Ectodermal cell (in vitro differentiated cells): ENCODE data around the gene NHERF1.

ENCODE experiments used
- H3K27ac ChIP-seq: 2 replicates; pipeline ENCODE4 v1.7.0; 2013; ENCODE audit warnings: mild to moderate bottlenecking, low read depth, low read length; ENCODE audit not compliant: insufficient read depth, poor library complexity, severe bottlenecking
- H3K27me3 ChIP-seq: 2 replicates; pipeline ENCODE4 v1.7.0; 2013; ENCODE audit warnings: mild to moderate bottlenecking, low read length; ENCODE audit not compliant: insufficient read depth, control insufficient read depth, poor library complexity, severe bottlenecking
- H3K36me3 ChIP-seq: one replicate; pipeline ENCODE4 v1.7.0; 2013; ENCODE audit warnings: low read length; ENCODE audit not compliant: control insufficient read depth, insufficient read depth
- H3K4me1 ChIP-seq: one replicate; pipeline ENCODE4 v1.7.0; 2013; ENCODE audit warnings: low read length; ENCODE audit not compliant: control insufficient read depth, insufficient read depth
- H3K4me3 ChIP-seq: 2 replicates; pipeline ENCODE4 v1.7.0; 2013; ENCODE audit warnings: low read depth, low read length, control low read depth; ENCODE audit not compliant: insufficient read depth
- H3K9me3 ChIP-seq: 2 replicates; pipeline ENCODE4 v1.7.0; 2013; ENCODE audit warnings: mild to moderate bottlenecking, low read length, moderate library complexity; ENCODE audit not compliant: control insufficient read depth
- WGBS, 2 experiments: methylation state at CpG; one replicate each; pipeline ENCODE4 v1.1.7; 2013; ENCODE audit warnings: missing lambda C conversion rate in 2 of 2; 5-methylcytosine and 5-hydroxymethylcytosine counted together

Gene NHERF1

DNA sequence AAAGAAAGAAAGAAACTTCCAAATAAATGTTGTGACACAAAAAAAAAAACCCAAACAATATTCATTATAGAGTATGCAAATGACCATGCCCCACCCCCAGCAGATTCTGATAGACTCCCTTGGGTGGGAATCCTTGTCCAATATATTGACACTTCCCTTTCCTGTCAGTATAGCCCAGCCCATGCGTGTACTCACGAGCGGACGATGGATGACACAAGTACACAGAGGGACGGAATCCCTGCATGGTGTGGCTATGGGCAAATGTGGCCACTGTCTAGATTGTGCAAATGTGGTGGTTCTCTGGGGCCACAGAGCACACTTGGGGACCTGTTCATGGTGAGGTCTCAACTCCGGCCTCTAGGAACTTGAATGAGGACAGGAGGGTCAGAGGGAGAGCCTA, 8.3 kb upstream of the NHERF1 start:
- Histone ChIP-seq H3K9me3 (no peaks in the 10 kb centered on the region), H3K4me3 (no peak overlapping the region), H3K27me3 (peaks cover 42% of the 10 kb centered on the region), H3K36me3 (no peaks in the 10 kb centered on the region), H3K27ac (no peak overlapping the region), H3K4me1 (peaks cover 25% of the 10 kb centered on the region)
- WGBS, 2 experiments = 96 to 97% methylated on average over 6 of the region's 6 CpGs

- WGBS, 2 experiments = 91 to 93% methylated on average over 17 of the region's 17 CpGs
- Histone ChIP-seq H3K9me3 (no peaks in the 10 kb centered on the region), H3K27me3 (peaks cover 36% of the 10 kb centered on the region), H3K4me1 (peaks cover 31% of the 10 kb centered on the region), H3K27ac (no peak overlapping the region), H3K4me3 (no peak overlapping the region), H3K36me3 (no peaks in the 10 kb centered on the region)
Measured at GRCh38 chr17:74740641-74741387, 7.6 kb upstream of the NHERF1 start.

DNA sequence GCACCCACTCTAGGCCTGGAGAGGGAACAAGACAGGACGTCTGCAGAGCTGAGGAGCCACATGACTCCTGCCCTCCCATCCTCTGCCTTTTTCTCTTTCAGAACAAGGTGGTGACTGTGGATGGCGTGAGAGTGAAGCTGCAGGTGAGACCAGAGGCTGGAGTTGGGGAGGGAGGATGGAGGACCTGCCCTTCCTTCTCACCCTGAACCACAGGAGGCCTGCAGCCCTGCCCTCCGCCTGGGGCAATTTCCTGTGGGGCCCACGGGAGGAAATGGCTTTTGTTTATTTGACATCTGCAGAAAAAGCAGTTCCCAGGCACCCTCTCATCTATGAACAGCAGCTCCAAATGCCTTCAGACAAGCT, 6.3 kb upstream of the NHERF1 start:
- Histone ChIP-seq H3K4me3 (no peak overlapping the region), H3K27me3 (peaks cover 23% of the 10 kb centered on the region), H3K27ac (no peak overlapping the region), H3K4me1 (peaks cover 35% of the 10 kb centered on the region), H3K36me3 (no peaks in the 10 kb centered on the region), H3K9me3 (no peaks in the 10 kb centered on the region)
- 48 to 52% methylated on average over 4 of the region's 4 CpGs for WGBS, 2 experiments

- no peak overlapping the region for H3K27ac ChIP-seq
- 91 to 95% methylated on average over 9 of the region's 9 CpGs for WGBS, 2 experiments
- H3K27me3 ChIP-seq = peaks cover 13% of the 10 kb centered on the region
- H3K4me3 ChIP-seq = no peak overlapping the region
- H3K9me3 ChIP-seq = no peaks in the 10 kb centered on the region
- no peaks in the 10 kb centered on the region for H3K36me3 ChIP-seq
- peaks cover 38% of the 10 kb centered on the region for H3K4me1 ChIP-seq
Measured at GRCh38 chr17:74742978-74743545, 5.4 kb upstream of the NHERF1 start.

DNA sequence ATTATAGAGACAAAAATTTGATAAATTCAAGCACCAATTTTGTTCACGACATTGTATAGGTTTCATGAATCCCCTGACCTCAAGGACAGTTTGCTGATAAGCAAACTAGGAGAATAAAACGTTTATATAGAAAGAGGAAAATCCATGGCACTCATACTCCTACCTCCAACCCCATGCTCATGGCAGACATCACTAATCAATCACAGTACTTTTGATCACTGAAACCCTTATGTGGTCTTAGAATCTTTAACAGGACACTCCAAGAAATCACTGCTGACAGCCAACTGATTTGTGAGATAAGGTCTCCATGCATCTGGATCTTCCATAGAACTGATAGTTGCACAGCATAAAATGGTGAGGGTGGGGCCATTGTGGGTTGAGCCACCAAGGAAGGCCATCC, 4.7 kb upstream of the NHERF1 start:
- H3K4me1 ChIP-seq = peaks cover 31% of the 10 kb centered on the region
- WGBS, 2 experiments = 86 to 93% methylated on average over 2 of the region's 2 CpGs
- no peak overlapping the region for H3K4me3 ChIP-seq
- no peaks in the 10 kb centered on the region for H3K36me3 ChIP-seq
- no peak overlapping the region for H3K27ac ChIP-seq
- peaks cover 6% of the 10 kb centered on the region for H3K27me3 ChIP-seq
- H3K9me3 ChIP-seq = no peaks in the 10 kb centered on the region

- Histone ChIP-seq H3K27me3 (peaks cover 3% of the 10 kb centered on the region), H3K4me1 (peaks cover 31% of the 10 kb centered on the region), H3K4me3 (no peak overlapping the region), H3K9me3 (no peaks in the 10 kb centered on the region), H3K27ac (no peak overlapping the region), H3K36me3 (no peaks in the 10 kb centered on the region)
- WGBS, 2 experiments = 62% methylated on average over 2 of the region's 2 CpGs
Measured at GRCh38 chr17:74744349-74744713, 4.1 kb upstream of the NHERF1 start.

DNA sequence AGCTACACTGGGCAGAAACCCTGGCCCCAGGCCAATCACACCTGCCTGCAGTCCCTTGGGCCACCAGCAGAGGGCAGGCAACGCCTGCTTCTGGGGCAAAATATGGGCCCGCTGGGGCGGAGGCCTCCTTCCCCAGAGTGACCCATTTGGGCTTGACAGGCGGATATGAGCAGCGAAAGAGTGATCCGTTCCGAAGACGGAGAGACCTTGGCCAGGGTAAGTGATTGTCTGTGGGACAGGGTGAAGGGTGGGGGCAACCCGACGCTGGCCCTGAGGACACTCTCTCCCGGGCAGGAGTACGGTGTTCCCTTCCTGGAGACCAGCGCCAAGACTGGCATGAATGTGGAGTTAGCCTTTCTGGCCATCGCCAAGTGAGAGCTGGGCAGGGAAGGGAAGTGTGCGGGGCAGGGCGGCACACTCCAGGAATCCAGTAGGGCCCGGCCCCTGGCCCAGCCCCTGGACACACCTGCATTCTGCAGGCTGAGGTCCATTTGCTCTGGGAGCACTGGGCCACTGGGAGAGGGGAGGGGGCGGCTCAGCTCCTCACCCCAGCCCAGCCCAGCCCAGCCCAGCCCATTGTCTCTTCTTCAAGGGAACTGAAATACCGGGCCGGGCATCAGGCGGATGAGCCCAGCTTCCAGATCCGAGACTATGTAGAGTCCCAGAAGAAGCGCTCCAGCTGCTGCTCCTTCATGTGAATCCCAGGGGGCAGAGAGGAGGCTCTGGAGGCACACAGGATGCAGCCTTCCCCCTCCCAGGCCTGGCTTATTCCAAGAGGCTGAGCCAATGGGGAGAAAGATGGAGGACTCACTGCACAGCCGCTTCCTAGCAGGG, 3.5 kb upstream of the NHERF1 start:
- no peak overlapping the region for H3K27ac ChIP-seq
- peaks cover 4% of the 10 kb centered on the region for H3K27me3 ChIP-seq
- 29 to 31% methylated on average over 24 of the region's 24 CpGs for WGBS, 2 experiments
- H3K9me3 ChIP-seq = no peaks in the 10 kb centered on the region
- no peak overlapping the region for H3K4me3 ChIP-seq
- no peaks in the 10 kb centered on the region for H3K36me3 ChIP-seq
- peaks cover 37% of the 10 kb centered on the region for H3K4me1 ChIP-seq

GRCh38 chr17:74745548-74746177, 2.8 kb upstream of the NHERF1 start:
- no peak overlapping the region for H3K4me3 ChIP-seq
- no peak overlapping the region for H3K27ac ChIP-seq
- WGBS, 2 experiments = 75 to 88% methylated on average over 6 to 8 of the region's 8 CpGs
- H3K4me1 ChIP-seq = peaks cover 42% of the 10 kb centered on the region
- H3K27me3 ChIP-seq = peaks cover 4% of the 10 kb centered on the region
- H3K9me3 ChIP-seq = no peaks in the 10 kb centered on the region
- H3K36me3 ChIP-seq = no peaks in the 10 kb centered on the region

DNA sequence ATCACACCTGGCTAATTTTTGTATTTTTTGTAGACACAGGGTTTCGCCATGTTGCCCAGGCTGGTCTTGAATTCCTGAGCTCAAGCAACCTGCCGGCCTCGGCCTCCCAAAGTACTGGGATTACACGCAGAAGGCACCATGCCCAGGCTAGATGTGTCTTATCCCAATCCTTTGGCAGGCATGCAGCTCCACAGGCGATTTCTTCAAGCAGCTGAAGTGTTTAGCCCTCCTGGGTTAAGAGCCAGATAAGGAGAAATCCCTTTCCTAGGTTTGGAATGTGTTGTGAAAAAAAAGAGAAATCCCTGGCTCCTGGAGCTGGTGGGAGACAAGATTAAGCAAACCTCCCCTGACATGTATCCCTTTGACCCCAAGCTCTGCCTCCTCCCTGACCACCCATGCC, 2.1 kb upstream of the NHERF1 start:
- Histone ChIP-seq H3K27ac (peak overlapping the region; percentile 27), H3K4me1 (peaks cover 48% of the 10 kb centered on the region), H3K27me3 (peaks cover 4% of the 10 kb centered on the region), H3K9me3 (no peaks in the 10 kb centered on the region), H3K36me3 (no peaks in the 10 kb centered on the region), H3K4me3 (no peak overlapping the region)
- 82 to 83% methylated on average over 5 of the region's 5 CpGs for WGBS, 2 experiments

DNA sequence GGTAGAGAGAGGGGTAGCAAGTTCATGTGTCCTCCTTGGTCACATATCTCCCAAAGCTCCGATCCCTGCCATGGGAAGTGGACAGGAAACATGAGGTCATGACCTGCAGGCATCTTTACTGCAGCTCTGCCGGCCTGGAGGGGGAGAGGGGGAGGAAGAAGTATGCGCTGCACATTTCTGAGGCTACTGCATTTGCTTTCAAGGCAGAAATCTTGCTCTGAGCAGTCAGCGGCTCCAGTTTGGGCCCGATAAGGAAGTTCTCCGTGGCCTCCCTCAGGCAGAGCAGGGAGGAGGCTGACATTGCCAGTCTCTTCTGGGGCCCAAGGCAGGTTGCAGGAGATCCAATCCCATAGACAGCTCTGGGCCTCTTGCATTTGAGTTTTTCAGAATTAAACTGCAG, 1.5 kb upstream of the NHERF1 start:
- Histone ChIP-seq H3K27me3 (peaks cover 4% of the 10 kb centered on the region), H3K4me3 (no peak overlapping the region), H3K36me3 (no peaks in the 10 kb centered on the region), H3K9me3 (no peaks in the 10 kb centered on the region), H3K27ac (no peak overlapping the region), H3K4me1 (peaks cover 54% of the 10 kb centered on the region)
- 50 to 53% methylated on average over 6 of the region's 6 CpGs for WGBS, 2 experiments
